Renal cortical epithelial cell (primary cell): ENCODE measurements around the gene CD34. TPM values are rescaled to one million over a fixed set of nuclear protein-coding genes. Genes with fewer than 3 reads are reported as not detected.
A peak's percentile ranks its signal among the peaks of the same experiment; 100 is the strongest.

ENCODE experiments used
- DNase-seq: peaks from one replicate; pipeline ENCODE4 v3.0.0-alpha.2; 2011; ENCODE audit warnings: low read depth
- total RNA-seq: library from RNA; depleted of rRNA; stranded (reverse); fragments of >200 nt; gene quantifications from 2 replicates; pipeline ENCODE4 v1.2.3, GENCODE V29; 2014

Gene CD34
- total RNA-seq, 1 donor from 2014 or later, result 0.35 TPM

GRCh38 chr1:207856276-207857023 is 54.5 kb downstream of the CD34 start:
- no peak for DNase-seq

DNA sequence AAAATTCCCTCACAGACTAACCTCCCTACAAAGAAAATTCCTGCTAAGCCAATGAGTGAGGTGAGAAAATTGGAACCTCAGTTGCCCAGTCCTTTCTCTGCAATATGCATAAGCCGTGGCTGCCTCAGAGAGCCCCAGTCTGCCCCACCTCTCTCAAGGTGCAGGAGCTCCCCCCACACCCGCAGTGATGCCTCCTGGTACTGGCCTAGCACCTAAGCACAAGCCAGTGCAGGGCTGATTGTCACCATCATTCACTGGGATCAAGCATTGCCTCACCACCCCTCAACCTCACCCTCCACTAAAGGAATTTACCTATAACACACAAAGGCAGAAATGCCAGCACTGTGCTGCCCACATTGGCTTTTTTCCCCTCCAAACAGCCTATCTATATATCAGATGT is 56.9 kb downstream of the CD34 start:
- no peak for DNase-seq

DNA sequence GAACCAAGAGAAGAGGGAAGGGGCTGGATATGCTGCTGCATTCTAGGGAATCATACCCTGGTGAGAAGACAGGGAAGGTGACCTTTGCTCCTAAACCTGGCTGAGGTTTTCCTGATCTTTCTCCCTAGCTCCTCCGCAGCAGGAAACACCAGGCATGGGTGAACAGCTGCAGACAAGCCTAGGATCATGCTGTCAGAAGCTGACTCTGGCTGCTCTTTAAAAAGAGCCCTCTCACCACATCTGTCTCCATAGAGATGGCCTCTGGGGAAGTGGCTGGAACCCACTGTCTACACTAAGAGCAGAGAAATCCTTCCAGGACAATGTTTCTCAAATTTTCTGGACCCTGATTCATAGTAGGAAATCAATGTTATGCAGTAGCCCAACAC is 57.6 kb downstream of the CD34 start:
- DNase-seq, result no peak

GRCh38 chr1:207852576-207853371 is 58.2 kb downstream of the CD34 start:
- DNase-seq, result no peak

DNA sequence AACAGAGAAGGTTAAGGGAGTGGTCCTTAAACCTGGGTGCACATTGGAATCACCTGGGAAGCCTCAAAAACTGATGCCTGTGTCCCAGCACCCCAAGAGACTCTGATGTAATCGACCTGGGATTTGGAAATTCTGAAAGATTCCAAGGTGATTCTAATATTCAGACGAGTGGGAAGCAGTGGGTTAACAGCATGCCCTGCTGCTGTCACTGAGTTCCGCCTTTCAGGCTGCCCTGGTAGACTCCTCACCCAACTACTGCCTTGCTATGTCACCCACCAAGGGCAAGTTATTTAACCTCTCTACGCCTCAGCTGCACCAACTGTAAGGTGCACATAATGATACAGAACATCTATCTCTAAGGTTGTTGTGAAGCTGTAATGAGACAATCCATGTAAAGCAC is 59.2 kb downstream of the CD34 start:
- DNase-seq, result no peak

GRCh38 chr1:207850621-207851407 is 60.1 kb downstream of the CD34 start:
- no peak for DNase-seq

DNA sequence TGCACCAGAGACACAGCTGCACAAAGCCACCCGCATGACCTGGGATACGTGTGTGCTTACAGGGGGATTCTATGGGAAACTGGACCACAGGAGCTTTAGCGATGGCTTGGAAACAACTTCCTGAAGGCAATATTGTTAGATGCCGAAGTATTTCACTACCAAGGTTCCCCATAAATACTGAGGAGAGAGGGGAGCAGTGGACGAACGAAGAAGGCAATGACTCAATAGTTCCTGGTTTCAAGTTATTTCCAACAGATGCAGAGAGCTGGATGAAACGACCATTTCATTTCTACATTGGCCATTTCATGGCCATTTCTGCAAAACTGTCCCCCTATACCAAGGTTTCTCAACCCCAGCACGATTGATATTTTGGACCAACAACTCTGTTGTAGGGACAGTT is 61.3 kb downstream of the CD34 start:
- DNase-seq, result no peak

DNA sequence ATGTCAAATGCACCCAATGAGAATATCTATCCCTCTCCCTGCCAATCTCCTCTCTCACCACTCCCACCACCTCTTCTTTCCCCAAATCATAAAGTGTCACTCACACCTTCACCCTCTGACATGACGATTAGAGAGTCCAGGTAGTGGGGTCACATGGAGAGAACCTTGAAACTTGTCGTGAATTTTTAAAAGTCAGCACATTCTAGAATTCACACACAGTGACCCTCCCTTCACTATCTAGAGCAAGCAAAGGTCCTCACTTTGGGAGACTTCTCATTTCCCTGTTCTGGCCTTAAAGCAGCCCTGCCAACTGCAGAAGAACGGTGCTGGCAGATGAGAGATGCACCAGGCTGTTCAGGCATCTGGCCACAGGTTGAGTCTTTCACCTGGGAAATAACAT is 61.9 kb downstream of the CD34 start:
- DNase-seq, result no peak

GRCh38 chr1:207848234-207848633 is 62.7 kb downstream of the CD34 start:
- DNase-seq, result peak; percentile 71

DNA sequence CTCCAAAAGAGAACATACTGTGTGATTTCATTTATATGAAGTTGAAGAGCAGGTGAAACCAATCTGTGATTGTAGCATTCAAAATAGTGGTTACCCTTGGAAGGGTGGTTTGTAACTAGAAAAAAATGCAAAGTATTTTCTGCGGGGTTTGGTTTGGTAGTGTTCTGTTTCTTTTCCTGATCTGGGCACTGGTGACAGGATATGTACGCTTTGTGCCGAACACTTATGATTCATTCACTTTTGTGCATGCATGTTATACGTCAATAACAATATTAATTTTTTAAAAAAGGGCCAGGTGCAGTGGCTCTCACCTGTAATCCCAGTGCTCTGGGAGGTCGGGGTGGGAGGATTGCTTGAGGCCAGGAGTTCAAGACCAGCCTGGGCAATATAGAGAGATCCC is 63.8 kb downstream of the CD34 start:
- DNase-seq, result no peak

- no peak for DNase-seq
Observed at GRCh38 chr1:207845109-207845508, 65.8 kb downstream of the CD34 start.

- no peak for DNase-seq
Observed at GRCh38 chr1:207844371-207844770, 66.6 kb downstream of the CD34 start.

DNA sequence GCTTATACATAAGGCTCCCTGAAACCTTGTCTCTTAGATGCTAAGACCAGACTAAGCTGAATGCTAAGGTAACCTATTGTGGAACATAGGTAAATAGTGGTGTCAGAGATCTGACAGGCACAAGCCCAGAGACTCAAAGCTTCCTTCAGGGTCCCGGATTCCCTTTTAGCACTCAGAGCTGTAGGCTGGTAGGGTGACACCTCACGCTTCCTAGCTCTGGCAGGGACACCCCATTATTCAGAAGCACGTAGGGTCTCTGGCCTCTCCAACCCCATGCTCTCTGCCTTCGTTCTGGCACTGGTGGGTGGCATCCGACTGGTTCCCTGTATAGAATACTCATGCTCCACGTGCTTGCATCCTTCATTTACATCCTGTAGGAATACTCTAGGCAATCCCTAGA is 68.4 kb downstream of the CD34 start:
- no peak for DNase-seq

DNA sequence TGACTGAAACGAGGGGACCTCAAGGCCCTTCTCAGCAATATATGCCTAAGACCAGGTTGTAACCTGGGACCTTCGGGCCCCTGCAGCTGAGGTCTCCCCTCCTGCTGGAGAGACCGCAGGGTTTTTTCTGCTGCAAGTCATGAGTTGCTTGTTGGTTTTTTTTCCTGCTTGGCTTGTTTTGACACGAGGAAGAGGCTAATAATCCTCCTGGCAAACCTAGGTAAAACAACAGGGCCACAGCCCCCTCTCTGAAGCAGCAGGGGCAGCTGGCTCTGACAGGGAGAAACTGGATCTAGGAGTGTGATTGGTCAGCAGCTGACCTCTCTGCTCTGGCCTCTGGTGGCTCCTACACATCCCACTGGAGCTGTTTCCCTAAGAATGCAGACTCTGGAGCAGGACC is 69.0 kb downstream of the CD34 start:
- DNase-seq, result no peak

DNA sequence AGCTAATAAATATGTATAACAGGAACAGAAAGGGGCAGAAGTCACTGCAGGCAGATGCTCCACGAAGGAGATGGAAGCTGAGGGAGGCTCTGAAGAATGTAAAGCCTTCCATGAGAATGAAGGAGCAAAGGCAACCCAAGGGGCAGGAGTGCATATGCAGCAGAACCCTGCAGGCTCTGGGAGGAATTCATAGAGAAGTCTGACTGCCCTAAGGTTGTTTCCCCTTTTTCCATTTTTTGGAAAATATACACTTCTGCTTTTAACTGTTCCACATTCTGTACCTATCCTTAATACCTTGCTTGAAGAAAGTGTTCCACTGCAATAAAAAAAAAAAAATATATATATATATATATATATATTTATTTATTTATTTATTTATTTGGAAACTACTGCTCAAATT is 69.6 kb downstream of the CD34 start:
- DNase-seq, result no peak

GRCh38 chr1:207840380-207840779 is 70.5 kb downstream of the CD34 start:
- no peak for DNase-seq

GRCh38 chr1:207839083-207839413 is 71.9 kb downstream of the CD34 start:
- no peak for DNase-seq

GRCh38 chr1:207838156-207839082 is 72.5 kb downstream of the CD34 start:
- peak; percentile 69 for DNase-seq

- no peak for DNase-seq
Observed at GRCh38 chr1:207837673-207838072, 73.3 kb downstream of the CD34 start.

DNA sequence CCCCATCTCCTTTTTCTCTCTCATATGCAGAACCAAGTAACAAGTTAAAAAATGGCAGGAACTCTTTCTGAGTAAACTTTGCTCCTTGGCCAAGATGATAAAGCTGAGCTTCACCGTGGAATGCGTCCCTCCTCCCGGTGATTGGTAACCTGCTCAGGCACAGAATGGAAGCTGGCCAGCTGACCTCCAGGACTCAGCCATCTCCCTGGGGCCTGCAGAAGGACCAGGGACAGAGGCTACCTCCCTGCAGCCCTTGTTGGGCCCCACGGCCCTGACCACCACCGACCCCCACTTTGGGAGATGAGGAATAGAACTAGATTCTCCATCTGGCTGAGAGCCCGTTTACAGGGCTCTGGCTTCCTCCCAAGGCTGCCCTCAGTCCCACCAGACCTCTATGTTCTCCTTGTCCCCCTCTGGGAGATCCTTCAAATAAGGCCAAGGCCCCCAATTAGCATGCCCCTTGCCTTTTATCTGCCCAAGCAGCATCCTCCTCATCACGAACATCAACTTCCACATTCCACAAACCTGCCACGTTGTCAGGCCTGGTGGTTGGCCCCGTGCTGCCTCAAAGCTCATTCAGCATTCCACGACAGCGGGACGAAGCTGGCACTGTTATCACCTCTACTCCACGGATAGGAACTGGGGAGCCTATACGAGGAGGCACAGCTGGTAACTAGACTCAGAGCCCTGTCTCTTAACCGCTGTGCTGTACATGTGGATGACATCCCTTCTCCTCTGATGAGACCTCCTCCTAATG is 74.2 kb downstream of the CD34 start:
- DNase-seq, result no peak

- DNase-seq, result no peak
Observed at GRCh38 chr1:207835958-207836357, 75.0 kb downstream of the CD34 start.
